HG03139 (cell line): ENCODE results near the gene ZDHHC5.
"Not testable (repeated sequence)": the region's sequence is repeated elsewhere in the genome, so short reads cannot be mapped to it uniquely, and the experiment has no call there.

Experiments
- ATAC-seq: cut with Tn5 transposase; IDR thresholded peaks from one replicate; pipeline ENCODE4 v1.9.1; 2021; ENCODE audit not compliant: unreplicated experiment

ZDHHC5 gene

DNA sequence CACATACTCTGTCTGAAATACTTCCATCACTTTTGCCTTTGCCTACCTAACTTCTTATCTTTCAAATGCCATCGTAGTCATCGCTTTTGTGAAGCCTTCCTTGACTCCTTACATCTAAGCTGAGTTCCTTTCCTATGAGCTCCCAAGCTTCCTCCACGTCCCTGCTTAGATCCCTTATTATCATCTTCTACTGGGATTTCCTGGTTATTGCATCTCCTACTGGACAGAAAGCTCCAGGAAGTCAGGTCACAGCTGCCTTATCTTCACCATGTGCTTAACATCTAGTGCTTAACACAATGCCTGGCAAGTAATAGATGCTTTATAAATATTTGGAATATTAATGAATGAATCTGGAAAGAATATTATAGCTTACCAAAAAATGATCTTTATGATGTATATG lies 24.1 kb upstream of the ZDHHC5 start:
- no peak for ATAC-seq

- ATAC-seq, result no peak
Measured at GRCh38 chr11:57644748-57645688, 22.9 kb upstream of the ZDHHC5 start.

DNA sequence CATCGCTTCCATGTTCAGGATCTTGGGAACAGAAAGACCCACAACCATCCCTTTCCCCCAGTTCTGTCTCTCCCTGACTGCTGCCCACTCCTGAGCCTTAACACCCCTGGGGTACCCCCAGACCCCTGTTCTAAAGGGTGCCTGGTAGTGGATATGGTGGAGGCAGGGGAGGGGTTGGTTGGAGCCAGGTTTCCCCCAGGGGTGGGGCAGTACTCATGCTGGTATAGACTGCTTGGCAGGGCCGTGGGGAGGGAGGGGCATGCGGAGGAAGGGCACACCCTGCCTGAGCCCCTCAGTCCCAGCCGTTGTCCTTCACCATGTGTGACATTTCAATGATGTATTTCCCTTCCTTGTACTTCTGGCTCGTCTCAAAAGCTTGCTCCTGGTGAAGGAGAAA lies 22.2 kb upstream of the ZDHHC5 start:
- ATAC-seq, result no peak

DNA sequence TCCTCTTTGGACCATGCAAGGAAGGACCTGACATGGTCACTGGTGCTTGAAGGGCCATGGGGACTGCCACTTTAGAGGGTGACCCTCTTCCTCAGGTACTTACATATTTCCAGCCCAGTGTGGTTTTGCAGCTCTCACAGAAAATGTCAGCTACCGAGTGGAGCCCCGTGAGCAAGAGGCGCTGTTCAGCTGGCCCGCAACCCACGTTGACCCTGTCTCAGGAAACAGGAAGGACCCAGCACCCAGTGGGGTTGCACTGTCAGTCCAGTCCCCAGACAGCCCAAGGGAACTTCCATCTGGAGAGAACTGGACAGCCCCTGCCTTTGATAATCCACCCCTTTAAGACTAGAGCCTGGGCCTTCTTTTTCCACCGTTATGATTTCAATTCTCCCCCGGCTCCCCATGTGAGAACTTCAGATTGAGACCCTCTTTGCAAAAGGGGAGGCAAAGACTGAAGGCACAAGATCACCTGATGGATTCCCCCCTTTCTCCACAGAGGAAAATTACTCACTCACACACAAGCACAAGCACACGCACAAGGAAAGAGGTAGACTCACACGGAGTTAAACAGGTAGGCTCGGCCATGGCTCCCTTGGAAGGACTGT lies 21.6 kb upstream of the ZDHHC5 start:
- no peak for ATAC-seq

DNA sequence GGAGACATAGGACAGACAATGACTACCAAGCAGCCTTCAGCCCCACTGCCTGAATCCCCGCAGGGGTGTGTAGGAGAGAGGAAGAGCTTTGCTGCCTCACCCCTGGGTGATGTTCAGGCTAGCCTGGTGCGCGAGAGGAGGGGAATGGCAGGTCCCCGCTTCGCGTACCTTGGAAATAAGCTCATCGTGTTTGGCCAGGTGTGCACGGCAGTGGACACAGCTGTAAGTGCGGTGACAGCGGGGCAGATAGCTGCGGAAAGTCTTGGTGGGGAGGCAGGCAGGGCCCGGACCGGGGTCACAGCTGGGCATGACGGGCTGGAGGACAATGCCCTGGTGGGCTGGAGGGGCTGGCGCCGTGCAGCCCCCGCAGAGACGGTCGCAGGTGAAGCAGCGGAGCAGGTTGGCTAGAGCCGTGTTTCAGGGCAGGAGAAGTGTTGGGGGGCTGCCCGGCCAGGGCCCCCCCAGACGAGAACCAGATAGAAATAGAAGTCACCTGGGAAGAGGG lies 21.1 kb upstream of the ZDHHC5 start:
- no peak for ATAC-seq

- no peak for ATAC-seq
Measured at GRCh38 chr11:57647372-57647771, 20.5 kb upstream of the ZDHHC5 start.

GRCh38 chr11:57647960-57648800 lies 19.7 kb upstream of the ZDHHC5 start:
- ATAC-seq, result no peak

DNA sequence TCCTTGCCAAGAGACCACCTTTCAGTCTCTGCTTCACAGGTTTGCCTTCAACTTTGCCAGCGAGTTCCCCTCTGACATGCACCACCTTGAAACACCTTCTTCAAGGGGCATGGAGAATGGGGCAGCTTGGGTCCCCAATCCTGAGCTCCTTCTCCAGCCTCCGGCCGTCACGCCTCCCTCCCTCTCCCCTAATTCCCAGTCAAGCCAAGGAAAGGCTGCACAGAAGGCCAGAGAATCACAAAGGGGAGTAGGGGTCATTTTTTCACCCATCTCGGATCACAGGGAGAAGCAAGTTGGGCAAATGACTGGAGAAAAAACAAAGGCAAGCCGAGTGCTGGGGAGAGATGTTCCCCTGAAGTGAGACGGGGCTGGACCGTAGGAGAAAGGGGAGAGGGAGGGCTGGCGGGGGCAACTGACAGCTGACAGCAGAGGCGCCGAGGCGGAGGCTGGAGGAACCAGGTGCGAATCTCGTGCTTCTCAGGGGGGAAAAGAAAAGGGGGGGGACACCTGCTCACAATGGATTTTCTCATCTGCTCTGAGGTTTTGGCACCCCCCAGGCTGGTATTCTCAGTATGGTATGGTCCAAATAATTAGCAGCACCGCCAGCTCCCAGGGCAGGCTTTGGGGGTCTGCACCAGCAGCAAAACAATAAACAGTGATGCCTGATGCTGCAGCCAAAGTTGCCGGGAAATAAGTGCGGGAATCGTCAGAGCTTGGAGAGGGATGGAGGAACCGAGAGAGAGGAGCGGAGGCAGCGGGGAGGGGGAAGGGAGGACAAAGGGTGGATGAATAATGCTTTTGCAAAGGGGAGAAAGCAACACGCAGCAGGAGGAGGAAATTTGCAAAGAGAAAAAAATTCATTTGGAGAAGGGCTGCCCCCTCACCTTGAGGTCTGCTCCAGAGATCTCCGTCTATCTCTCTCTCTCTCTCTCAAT lies 18.8 kb upstream of the ZDHHC5 start:
- ATAC-seq, result no peak

- ATAC-seq, result no peak
Measured at GRCh38 chr11:57649826-57650738, 17.8 kb upstream of the ZDHHC5 start, which contains the start of gene YPEL4. TSS of gene YPEL4 (minus strand) at chr11:57649912. CDS start at chr11:57647107, 2,805 bp downstream.

- ATAC-seq, result no peak
Measured at GRCh38 chr11:57650739-57651090, 17.2 kb upstream of the ZDHHC5 start.

DNA sequence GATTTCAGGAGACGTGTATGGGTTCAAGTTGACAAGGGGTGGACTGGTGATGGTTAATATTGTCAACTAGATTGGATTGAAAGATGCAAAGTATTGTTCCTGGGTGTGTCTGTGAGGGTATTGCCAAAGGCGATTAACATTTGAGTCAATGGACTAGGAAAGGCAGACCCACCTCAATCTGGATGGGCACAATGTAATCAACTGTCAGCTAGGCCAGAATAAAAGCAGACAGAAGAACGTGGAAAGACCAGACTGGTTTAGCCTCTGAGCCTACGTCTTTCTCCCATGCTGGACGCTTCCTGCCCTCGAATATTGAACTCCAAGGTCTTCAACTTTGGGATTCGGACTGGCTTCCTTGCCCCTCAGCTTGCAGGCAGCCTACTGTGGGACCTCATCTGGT lies 16.5 kb upstream of the ZDHHC5 start:
- no peak for ATAC-seq

GRCh38 chr11:57652230-57652629 lies 15.7 kb upstream of the ZDHHC5 start:
- not testable (repeated sequence) for ATAC-seq

DNA sequence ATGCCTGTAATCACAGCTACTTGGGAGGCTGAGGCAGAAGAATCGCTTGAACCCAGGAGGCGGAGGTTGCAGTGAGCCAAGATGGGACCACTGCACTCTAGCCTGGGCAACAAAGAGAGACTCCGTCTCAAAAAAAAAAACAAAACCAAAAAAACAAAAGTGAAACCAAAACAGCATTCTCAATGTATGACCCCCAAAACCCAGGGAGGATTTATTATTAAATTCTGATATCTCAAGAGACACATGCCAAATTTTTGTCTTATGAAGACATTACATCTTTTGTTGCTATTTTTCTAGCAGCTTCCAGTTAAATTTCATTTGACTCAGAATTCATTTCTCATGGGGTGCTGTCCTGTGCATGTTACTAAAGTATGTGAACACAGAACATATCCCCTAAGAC lies 15.3 kb upstream of the ZDHHC5 start:
- no peak for ATAC-seq

- ATAC-seq, result no peak
Measured at GRCh38 chr11:57653163-57653562, 14.8 kb upstream of the ZDHHC5 start.

DNA sequence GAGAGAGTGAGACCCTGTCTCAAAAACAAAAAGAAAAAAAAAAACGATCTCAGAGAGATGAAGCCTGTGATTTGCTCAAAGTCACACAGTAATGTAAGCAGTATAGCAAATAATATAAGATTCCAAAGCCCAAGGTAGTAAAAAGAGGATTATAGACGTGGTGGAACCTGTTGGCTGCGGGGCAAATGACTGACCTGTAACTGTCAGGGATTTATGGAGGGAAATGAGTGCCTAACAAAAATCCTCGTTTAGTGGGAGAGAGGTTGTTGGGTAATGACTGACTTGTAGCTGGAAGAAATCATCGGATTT lies 11.1 kb upstream of the ZDHHC5 start:
- ATAC-seq, result no peak

DNA sequence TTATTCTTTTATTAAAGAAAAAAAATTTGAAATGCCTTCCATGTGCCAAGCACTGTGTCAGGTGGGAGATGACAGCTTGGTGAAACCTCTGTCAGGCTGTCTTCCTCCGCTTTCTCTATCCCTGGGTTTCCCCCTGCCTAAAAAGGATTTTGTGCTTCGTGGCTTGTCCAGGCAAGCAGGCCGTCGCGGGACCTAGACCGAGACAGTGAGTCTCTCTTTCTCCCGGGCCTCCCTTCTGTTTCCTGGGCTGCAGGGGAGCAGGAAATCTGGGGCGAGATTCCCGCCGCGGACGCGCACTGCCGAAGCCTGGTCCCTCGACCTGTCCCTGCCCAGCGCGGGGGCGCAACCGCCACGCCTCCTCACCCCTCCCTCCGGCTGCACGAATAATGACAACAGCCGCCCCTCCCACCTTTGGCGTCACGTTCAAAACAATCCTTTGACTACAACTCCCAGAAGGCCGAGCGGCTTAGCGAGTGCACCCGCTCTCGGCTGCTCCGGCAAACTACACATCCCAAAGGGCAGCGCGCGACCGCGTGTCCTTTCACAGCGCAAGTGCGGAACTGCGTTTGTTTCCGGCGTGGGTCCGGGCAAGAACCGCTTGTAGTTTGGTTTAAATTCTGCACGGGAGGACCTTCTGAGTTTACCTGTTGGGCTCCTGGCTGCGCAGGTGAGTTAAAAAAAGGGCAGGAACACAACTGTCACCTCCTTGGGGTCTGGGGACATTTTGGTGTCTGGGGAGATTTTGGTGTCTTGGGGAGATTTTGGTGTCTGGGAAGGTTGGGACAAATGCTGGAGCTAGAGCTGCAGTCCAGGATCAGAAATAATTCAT lies 10.5 kb upstream of the ZDHHC5 start, which contains the start of gene CLP1:
CLP1 (plus strand) TSS at position 569 of the 829 bp plus-strand sequence. CDS start 1,715 bp downstream, outside the sequence.
- ATAC-seq, result peak; percentile 99

DNA sequence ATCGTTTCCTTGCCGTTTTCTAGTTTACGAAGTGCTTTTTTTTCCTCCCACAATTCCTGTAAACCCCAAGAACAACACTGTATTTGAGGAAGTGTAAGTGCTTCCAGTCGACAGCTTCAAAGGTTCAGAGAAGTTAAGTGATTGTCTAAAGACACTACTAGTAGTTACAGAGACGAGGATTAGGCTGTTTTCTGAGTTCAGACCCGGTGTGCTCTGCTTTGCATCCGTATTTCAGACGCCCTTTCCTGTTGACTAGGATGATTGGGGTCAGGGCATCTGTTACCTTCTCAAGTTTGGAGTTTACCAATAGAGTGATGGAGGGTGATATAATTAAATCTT lies 9.9 kb upstream of the ZDHHC5 start:
- ATAC-seq, result no peak

GRCh38 chr11:57659669-57660068 lies 8.2 kb upstream of the ZDHHC5 start:
- ATAC-seq, result no peak
